Urinary bladder (tissue), 4 donors: ENCODE measurements around the gene RASL10A. TPM values are rescaled to one million over a fixed set of nuclear protein-coding genes. Genes with fewer than 3 reads are reported as not detected.

ENCODE experiments used
- DNase-seq: peaks from one replicate; pipeline ENCODE4 v3.0.0-alpha.2; 2015; ENCODE audit errors: extremely low spot score
- H3K27ac ChIP-seq: one replicate; pipeline ENCODE4 v1.5.1; 2013; ENCODE audit warnings: low read depth, mild to moderate bottlenecking, moderate library complexity
- H3K36me3 ChIP-seq: one replicate; pipeline ENCODE4 v1.6.1; 2013; ENCODE audit warnings: mild to moderate bottlenecking, moderate library complexity; ENCODE audit not compliant: insufficient read depth
- H3K4me1 ChIP-seq: one replicate; pipeline ENCODE4 v1.6.1; 2013; ENCODE audit warnings: mild to moderate bottlenecking, moderate library complexity; ENCODE audit not compliant: insufficient read depth
- H3K4me3 ChIP-seq: one replicate; pipeline ENCODE4 v1.5.1; 2013; ENCODE audit warnings: low read depth, low read length
- WGBS: extraction: QIAGEN DNeasy Blood & Tissue Kit; methylation state at CpG from one replicate; pipeline ENCODE4 v1.1.7; 2013; 5-methylcytosine and 5-hydroxymethylcytosine counted together
- polyA plus RNA-seq: library from polyadenylated mRNA; stranded (reverse); fragments of 200-250 nt; gene quantifications from one replicate; pipeline ENCODE4 v1.2.3, GENCODE V29; 2013
- total RNA-seq: library from RNA; depleted of rRNA; stranded (reverse); fragments of >200 nt; gene quantifications from one replicate; pipeline ENCODE4 v1.2.3, GENCODE V29; 2014
- donor health status: healthy with polysubstance abuse.
- donor health status: healthy.

Gene RASL10A
- total and polyA plus RNA-seq, 2 donors, result 0.58 to 2.0 TPM

DNA sequence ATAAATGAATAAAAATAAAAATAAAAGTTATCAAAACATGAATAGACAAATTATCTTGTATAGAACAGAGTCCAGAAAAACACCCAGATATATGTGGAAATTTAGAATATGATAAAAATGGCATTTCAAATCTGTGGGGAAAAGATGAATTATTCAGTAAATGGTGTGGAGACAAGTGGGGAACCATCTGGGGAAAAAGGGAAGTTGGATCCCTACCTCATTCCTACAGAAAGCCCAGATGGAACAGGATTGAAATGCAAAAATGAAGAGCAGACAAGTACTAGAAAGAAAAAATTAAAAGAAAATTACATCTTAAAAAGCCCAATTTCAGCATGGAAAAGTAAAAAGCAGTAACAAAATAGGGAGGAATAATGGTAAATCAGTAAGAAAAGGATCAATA lies 8.1 kb upstream of the RASL10A start:
- no peak for DNase-seq
- no peak overlapping the region for H3K4me3 ChIP-seq
- no peak overlapping the region for H3K27ac ChIP-seq
- H3K4me1 ChIP-seq, result no peaks in the 10 kb centered on the region
- H3K36me3 ChIP-seq, result peaks cover 7% of the 10 kb centered on the region

- no peak overlapping the region for H3K27ac ChIP-seq
- WGBS, result 70% methylated on average over 1 of the region's 1 CpG
These were observed 5.0 kb upstream of the RASL10A start for GRCh38 chr22:29320546-29320945.

DNA sequence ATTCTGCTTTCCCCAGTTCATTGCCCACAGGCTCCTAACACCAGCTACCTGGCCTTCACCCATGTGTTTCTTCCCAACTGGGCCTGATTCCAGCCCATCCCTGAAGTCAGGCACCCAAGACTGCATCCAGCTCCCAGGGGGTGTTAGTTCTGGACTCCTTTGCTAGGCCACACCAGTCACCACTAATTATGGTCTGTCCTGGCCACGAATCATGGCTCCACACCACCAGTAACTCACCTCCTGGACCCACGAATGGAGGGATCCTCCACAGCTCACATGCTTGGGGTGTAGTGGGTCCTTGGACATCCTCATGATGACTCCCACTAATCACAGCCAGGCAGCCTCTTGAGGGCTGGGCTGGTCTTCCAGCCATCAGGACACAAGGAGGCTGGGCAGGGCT lies 3.6 kb upstream of the RASL10A start:
- H3K4me1 ChIP-seq, result no peaks in the 10 kb centered on the region
- no peaks in the 10 kb centered on the region for H3K36me3 ChIP-seq
- 89% methylated on average over 2 of the region's 2 CpGs for WGBS
- no peak for DNase-seq
- H3K4me3 ChIP-seq, result no peak overlapping the region
- H3K27ac ChIP-seq, result no peak overlapping the region

More at GRCh38 chr22:29320546-29320945, 5.0 kb upstream of the RASL10A start:
- no peak overlapping the region for H3K4me3 ChIP-seq
- DNase-seq, result no peak
- H3K4me1 ChIP-seq, result no peaks in the 10 kb centered on the region
- H3K36me3 ChIP-seq, result no peaks in the 10 kb centered on the region

DNA sequence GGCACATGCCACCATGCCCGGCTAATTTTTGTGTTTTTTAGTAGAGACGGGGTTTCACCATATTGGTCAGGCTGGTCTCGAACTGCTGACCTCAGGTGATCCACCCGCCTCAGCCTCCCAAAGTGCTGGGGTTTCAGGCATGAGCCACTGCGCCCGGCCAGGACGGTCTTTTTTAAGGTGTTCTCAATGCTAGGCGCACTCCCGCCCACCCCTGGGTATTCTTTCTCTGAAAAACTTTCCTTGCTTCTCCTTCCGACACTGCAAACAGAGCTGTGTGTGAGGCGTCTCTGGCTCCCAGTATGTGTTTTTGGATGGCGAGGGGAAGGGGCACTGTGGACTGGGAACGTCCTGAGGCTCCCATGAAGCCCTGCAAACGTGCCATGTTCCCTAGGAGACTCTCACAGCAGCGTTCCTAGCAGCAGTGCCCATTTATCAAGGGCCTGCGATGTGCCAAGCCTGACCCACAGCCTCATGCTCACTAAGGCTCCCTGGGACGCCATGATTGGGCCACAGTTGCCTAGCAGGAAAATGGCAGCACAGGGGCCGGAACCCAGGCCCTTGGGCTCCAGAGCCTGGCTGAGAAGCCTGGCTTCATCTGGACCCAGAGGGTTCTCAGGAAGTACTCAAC lies 2.4 kb upstream of the RASL10A start:
- WGBS, result 92% methylated on average over 18 of the region's 18 CpGs
- H3K4me1 ChIP-seq, result no peaks in the 10 kb centered on the region
- no peak overlapping the region for H3K4me3 ChIP-seq
- no peaks in the 10 kb centered on the region for H3K36me3 ChIP-seq
- no peak for DNase-seq
- H3K27ac ChIP-seq, result no peak overlapping the region

DNA sequence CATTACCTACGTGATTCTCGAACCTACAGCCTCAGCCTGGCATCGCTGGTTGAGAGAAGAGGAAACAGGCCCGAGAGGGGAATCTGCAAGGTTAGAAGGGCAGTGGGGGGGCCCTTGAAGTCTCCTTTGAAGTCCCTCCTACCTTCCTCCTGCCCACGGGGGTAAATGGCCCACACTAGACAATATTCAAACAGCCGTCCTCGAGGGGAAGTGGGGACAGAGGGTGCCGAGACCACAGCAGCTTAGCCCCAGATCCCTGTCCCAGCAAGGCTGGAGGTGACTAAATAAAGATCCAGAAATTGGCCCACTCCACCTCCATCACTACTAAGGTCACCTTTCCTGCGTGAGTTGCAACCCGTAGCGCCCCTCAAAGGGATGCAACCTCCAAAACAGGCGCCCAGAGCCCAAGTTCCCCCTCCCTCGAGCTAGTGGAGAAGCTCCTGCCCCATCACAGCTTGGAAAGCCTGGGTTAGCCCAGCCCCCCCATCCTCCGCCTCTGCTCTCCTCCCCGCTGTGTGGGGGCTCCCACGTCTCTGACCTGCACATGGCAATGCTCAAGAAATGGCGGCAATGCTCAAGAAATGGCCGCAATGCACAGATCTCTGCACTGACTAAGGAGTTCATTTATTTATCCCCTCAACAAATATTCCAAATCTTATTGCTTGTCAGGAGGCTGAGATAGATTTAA lies 788 bp upstream of the RASL10A start:
- DNase-seq, result no peak
- Histone ChIP-seq H3K4me1 (no peaks in the 10 kb centered on the region), H3K27ac (no peak overlapping the region), H3K4me3 (no peak overlapping the region), H3K36me3 (no peaks in the 10 kb centered on the region)
- WGBS, result 56% methylated on average over 18 of the region's 18 CpGs

- Histone ChIP-seq H3K4me1 (no peaks in the 10 kb centered on the region), H3K4me3 (peak overlapping the region; percentile 32), H3K27ac (no peak overlapping the region), H3K36me3 (no peaks in the 10 kb centered on the region)
- WGBS, result 2% methylated on average over 69 of the region's 69 CpGs
- DNase-seq, result no peak
These were observed 786 bp downstream of the RASL10A start for GRCh38 chr22:29314537-29315285.

DNA sequence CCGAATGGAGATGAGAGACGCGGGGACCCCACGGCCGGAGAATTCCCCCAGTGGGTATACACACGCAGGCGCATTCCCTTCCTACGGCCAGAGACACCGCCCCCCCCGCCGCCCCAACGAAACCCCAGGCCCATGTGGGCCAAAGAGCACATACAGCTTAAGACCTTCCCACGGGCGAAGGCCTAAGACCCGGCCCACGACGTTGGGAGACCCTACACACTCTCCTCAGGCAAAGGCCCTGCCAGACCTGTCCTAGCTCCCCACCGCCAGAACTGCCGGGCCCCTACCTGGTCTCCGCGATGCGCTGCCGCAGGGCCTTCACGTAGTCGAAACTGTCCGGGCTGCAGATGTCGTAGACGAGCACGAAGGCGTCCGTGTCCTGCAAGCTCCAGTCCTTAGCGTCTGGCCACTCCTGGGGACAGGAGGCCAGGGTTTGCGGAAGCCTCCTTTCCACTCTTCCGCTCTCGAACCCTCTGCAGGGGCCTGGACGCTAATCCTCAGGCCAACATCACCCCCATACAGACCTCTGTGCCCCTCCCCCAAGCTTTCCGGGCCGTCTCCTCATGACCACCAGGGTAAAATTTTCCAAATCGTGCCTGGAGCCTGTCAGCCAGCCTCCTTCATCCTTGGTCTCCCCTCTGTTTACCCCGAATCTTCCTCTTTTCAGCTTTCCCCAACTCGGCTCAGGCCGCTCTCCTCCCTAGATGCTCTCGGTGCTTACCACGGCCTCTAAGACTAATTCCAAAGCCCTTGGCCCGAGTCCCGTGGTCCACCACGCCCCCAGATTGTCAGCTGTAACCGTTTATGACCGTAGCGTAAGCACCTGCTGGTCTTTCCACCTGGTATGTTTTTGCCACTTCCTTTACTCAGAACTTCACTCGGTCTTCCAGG lies 1.7 kb downstream of the RASL10A start:
- H3K4me1 ChIP-seq, result no peaks in the 10 kb centered on the region
- no peak overlapping the region for H3K4me3 ChIP-seq
- WGBS, result 20% methylated on average over 51 of the region's 51 CpGs
- no peak for DNase-seq
- H3K27ac ChIP-seq, result no peak overlapping the region
- no peaks in the 10 kb centered on the region for H3K36me3 ChIP-seq

DNA sequence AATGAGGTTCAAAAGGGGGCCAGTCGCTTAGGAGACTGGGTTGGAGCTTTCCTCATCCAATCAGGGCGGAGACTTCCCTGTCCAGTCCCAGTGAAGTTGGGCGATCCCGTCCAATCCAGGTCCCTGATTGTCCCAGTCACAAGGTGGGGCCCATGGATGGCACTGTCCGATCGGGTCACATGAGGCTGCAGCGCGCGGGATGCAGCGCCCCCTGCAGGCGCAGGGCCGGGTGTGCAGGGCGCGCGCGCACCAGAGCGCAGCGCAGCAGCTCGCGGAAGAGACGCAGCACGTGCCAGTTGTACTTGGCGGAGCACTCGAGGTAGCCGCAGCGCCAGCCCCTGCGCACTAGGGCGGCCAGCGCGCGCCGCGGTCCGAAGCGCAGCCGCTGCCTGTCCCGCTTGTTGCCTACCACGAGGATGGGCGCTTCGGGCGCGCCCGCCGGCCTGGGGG lies 2.3 kb downstream of the RASL10A start:
- DNase-seq, result no peak
- no peaks in the 10 kb centered on the region for H3K4me1 ChIP-seq
- no peak overlapping the region for H3K4me3 ChIP-seq
- 13% methylated on average over 44 of the region's 44 CpGs for WGBS
- no peak overlapping the region for H3K27ac ChIP-seq
- no peaks in the 10 kb centered on the region for H3K36me3 ChIP-seq

GRCh38 chr22:29312218-29313125 lies 3.0 kb downstream of the RASL10A start:
- Histone ChIP-seq H3K4me1 (no peaks in the 10 kb centered on the region), H3K4me3 (no peak overlapping the region), H3K36me3 (no peaks in the 10 kb centered on the region), H3K27ac (no peak overlapping the region)
- DNase-seq, result no peak
- WGBS, result 93% methylated on average over 25 of the region's 25 CpGs

- no peak for DNase-seq
These were observed 3.9 kb downstream of the RASL10A start for GRCh38 chr22:29311464-29312217.

DNA sequence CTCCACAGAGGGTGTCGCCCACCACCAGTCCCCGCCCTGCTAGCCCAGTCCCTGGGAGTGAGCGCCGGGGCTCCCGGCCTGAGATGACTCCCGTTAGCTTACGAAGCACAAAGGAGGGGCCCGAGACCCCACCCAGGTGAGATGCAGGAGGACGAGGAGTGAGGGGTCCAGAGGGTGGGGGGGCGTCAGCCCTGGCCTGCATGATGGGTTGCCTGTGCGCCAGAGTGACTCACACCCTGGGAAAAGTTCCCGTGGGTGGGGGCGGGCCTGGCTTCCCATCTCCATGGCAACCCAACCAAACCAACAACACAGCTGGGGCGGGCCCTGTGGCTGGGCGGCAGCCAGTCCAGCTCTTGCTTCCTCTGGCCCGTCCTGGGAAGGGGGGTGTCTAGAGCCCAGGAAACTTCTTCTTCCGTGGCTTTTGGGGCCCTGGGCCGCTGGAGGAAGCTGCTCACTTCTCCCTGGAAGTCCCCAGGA lies 4.6 kb downstream of the RASL10A start:
- peak overlapping the region; percentile 59 for H3K27ac ChIP-seq
- DNase-seq, result peak; percentile 89
- H3K4me1 ChIP-seq, result no peaks in the 10 kb centered on the region
- H3K4me3 ChIP-seq, result peak overlapping the region; percentile 15
- 8% methylated on average over 18 of the region's 18 CpGs for WGBS
- H3K36me3 ChIP-seq, result no peaks in the 10 kb centered on the region

More at GRCh38 chr22:29311464-29312217, 3.9 kb downstream of the RASL10A start:
- H3K4me3 ChIP-seq, result peak overlapping the region; percentile 15
- H3K36me3 ChIP-seq, result no peaks in the 10 kb centered on the region
- WGBS, result 56% methylated on average over 50 of the region's 50 CpGs
- H3K4me1 ChIP-seq, result no peaks in the 10 kb centered on the region
- peak overlapping the region; percentile 53 for H3K27ac ChIP-seq
